DMS153 (cell line): Measurements from ENCODE around the gene UGT1A4.

Experiments
- DNase-seq: peaks from one replicate; lab custom pipeline; 2025; lab: John Stamatoyannopoulos, UW

UGT1A4 gene

DNA sequence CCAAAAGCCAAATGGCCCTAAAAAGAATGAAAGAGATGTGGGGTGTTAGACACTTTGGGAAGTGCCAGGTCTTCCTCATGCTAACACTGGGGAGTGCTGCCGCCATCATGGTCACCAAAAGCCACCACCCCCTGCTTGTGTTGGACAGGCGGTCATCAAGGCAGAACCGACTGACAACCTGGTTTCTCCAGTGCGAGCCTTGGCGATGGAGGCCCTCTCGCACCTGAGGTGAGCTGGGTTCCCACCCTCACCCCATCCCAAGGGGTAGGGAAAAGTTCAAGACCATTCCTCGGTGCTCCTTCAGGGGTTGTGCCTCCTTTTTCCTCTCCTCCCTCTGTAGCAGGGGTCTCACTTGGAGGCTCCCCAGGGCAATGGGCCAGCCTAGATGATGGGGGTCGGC is 93.2 kb downstream of the UGT1A4 start:
- no peak for DNase-seq

DNA sequence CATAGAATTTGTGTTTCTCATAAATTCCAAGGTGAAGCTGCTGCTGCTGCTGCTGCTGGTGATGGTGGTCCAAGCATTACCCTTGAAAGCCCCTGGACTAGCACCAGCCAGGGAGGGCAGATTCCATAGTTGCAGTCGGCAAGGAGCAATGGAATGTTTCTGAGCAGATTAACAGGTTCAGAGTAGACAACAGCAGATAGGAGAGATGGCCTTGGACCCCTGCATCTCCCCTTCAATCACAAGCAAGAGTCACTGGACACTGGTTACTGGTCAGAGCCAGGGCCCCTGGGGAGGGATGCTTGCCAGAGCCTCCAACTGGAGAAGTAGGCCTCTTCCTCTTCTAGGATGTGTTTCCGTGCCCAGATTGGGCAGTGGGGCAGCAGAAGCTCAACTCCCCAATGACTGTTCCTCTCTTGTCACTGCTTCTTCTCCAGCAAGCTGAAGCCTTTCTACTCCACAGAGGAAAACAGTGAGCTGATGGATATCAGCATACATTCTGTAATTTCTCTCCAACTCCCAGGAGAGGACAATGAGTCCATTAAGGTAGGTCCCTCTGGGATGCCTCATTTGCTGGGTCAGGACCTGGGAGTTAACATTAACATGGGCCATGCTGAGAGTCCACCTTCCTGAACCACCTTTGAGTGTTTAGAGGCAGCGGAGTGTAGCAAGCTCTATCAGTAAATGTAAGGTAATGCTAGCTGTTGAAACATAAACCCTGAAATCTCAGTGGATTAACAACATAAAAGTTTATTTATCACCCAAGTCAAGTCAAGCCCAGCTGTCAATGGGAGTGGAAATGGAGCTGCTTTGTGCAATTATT is 94.9 kb downstream of the UGT1A4 start:
- no peak for DNase-seq

DNA sequence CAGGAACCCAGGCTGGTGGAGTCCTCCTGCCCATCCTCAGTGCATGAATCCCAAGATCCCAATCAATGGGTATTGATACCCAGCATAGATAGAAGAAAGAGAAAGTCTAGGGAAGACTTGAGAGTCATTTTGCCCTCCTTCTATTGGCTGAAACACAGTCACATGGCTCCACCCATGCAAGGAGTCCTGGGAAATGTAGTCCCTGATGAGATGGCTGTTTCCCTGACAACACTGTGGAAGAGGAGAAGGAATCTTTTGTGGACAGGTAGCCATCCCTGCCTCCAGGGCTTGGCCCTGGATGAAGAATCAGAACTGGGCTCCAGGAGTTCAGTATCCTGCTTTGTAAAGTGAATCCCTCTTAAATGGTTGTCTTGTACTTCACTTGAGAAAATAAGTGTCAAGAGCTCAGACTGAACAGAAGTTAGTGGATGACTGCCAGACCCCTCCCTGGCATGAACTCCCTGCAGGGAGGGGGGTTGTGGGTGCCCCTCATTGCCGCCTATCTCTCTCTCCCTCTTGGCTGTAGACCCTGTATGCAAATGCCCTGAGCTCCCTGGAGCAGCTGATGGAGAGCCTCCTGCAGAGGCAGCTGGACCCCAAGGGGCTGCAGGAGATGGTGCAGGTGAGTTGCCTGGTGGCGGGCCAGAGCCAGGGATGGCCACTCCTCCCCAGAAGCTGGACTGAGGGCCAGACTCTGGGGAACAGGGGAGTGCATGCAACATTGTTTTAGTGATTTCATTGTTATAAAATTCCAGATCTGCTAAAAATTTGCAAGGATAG is 95.7 kb downstream of the UGT1A4 start:
- DNase-seq: no peak

DNA sequence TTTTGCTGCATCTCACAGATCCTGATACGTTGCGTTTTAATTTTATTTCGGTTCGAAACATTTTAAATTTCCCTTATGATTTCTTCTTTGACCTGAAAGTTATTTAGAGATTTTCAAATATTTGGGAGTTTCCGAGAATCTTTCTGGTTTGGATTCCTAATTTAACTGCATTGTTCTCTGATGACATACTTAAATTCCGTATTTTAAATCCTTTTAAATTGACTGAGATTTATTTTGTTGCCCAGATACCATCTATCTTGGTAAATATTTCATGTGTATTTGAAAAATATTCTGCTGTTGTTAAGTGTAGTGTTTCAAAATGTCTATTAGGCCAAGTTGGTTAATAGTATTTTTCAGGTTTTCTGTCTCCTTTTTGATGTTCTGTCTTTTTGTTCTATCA is 97.3 kb downstream of the UGT1A4 start:
- DNase-seq: no peak

DNA sequence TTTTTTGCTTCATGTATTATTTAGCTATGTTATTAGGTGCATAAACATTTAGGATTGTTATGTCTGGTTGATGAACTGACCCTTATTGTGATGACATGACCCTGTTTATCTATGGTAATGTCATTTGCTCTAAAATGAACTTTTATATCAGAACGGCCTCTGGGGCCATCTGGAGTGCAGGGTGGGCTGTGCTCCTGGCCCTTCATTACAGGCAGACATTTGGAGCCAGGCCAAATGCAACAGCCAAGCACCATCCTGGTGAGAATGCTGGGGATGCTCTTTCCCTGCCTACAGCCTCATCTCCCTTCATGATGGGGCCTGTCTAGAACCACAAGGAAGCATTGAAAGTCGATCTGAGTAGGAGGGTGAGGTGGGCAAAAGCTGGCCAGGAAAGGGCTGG is 97.8 kb downstream of the UGT1A4 start:
- DNase-seq: no peak

DNA sequence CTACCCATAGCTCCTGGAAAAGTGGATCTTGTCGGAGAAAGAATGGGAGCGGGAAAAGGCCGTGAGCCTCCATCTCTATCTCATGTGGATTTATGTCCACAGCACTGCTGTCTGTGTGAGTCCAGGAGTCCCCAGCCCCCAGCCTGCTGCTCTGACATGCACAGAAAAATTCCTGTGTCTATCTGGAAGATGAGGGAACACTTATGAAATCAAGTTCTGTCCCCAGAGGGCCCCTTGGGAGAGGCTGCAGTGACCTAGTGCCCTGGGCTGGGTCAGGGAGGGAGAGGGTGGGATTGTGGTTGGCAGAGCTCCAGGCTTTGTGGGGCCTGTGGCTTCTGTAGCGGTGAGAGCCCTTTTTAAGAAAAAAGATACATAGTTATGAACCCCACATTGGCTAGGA is 98.2 kb downstream of the UGT1A4 start:
- no peak for DNase-seq

DNA sequence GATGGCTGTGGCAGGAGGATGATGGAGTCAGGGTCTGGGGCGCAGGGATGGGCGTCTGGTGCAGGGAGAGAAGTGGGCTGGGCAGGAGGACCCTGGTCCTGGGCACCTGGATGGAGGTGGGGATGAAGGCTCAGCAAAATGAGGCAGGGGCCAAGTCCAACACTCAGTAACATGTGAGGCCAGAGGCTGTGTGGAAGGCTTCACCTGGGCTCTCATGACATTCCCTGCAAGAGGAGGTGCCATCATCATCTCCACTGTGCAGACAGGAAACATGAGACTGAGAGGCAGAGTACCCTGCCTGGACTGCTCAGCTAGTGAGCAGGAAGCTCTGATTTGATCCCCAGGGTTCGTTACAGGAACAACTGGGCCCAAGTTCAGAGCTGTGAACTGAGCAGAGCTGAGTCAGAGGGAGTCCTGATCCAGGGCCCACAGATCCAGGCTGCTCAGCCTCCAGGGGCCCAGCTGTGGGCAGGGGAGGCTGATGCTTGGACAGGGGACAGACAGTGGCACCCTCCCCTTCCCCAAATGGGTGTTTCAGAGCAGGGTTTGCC is 98.9 kb downstream of the UGT1A4 start:
- no peak for DNase-seq

DNA sequence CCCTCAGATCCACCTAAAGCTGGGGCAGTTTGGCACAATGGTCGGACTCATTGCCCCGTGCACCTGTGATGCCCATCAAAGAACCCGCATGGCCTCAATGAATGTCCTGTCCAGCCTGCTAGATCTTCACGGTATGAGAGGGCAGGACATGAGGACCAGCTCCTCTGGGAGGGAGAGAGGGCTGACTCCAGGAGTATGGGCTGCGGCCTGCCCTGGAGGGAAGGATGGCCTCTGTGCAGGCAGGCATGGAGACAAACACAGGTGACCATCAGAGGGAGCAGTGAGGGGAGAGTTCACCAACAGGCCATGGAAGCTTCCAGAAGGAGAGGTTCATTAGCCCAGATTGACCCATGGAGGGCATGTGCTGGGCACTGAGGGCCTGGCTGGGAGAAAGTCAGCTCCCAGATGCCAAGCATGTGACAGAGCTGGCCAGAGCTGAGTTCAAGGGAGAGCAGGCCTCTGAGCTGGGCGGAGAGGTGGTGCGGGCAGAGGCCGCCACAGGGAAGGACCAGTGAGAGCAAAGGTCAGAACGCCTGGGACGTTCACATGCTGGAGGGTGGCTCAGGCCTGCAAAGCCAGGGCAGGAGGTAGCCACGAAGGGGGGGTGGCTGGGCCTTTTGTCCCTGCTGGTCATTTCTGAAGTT is 99.6 kb downstream of the UGT1A4 start:
- DNase-seq: no peak

DNA sequence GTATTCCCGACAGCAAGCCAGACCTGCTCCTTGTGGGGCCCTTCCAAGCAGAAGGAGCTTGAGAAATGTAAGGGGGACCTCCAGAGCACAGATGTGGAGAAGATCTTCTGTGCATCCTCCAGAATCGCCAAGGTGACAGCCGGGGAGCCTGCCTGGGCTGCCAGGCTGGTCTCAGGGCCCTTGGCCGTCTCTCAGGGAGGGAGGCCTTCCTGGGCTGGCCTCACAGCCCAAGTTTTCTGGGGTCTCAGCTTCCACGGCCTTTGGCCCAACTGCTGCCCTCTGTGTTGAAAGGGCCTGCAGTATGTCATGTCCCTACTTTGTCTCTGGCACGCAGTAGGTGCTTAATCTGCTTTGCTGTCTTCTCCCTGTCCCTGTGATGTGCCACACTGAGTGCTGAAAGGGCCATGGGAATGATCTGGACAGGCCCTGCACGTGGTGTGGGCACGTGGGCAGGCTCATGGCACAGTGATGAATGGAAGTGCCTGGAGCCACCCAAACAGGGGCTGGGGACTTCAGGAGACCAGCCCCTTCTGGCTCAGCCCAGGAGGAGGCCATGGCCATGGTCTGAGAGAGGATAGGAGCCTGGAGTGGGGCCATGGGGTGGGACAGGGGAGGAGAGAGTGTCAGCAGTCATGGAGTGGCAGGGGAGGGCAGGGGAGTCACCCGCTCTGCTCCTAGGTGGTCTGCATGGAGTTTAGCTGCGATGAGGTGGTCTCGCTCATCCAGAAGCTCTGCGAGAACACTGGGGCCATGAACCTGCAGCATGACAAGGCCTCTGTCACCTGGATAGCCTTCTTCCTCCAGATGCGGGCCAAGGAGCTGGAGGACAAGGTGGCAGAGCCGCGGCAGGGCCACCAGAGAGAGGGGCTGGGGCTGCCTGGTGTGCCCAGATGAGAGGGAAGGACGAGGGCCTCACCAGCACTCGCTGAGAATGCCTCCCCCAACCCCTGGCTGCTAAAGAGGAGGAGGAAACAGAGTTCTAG is 100.4 kb downstream of the UGT1A4 start:
- DNase-seq: no peak

DNA sequence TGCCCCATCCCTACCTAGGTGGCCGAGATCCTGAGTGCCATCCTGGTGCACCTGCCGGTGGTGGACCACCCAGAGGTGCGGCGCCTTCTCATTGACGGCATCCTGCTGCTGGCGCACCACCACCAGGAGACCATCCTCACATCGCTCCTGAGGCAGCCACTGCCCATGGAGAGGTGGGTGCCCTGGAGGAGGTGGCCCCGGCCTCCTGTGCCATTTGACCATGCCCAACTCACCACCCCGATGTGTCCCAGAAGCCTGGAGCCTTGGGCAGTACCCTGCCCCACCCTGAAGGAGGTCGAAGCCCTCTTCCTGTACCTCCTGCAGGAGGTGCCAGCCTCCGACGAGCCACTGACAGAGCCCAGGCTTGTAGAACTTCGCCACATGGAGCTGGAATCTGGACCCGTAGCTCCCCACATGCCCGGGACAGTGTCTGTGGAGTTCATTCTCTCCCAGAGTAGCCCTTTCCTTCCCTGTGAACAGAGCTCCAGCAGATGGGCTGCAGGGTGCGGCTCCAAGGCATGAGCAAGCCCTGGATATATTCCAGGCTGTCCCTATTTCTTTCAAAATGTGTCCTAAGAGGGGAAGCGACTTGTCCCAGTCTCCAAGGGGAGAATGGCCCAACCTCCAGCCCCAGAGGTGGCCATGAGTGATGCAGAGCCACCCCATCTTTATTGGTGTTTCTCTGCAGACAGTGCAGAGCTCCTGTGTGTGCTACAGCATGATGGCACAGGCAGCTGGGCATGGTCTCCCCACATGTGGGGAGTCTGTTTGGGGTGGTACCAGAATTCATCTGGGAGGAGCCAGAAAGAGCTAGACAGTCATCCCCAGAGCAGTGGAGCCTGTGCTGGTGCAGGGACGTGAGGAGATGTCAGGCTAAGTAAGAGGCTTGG is 101.6 kb downstream of the UGT1A4 start:
- DNase-seq: no peak

DNA sequence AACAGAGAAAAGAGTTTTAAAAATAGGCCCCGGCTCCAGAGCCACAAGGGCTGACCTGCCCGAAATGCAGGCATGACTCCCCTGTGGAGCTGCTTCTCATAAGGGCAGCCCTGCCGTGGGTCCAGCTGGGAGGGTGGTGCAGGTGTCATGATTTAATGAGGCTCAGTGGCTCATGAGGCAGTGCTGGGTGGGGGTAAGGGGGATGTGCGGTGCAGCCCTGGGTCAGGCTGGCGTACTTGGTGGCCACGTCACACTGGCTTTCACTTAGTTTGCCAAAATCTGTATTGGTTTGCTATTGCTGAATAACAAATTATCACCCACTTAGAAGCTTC is 102.2 kb downstream of the UGT1A4 start:
- DNase-seq: no peak

DNA sequence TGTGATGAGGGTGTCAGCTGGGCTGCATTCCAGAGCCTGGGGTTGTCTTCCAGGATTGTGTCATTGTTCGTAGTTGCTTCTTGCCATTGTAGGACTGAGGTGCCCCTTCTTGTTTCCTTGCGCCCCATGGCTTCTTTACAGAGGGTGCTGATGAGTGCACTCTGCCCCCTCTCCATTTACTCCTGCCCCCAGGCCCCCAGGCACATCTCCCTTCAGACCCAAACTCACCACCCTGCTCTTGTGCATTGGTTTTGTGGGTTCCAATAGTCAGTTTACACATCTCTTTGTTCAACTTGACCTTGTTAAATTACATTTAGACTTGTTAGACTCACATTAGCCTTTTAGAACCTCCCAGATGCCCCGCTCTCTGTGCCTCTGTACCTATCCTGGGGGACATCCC is 102.7 kb downstream of the UGT1A4 start:
- DNase-seq: no peak

DNA sequence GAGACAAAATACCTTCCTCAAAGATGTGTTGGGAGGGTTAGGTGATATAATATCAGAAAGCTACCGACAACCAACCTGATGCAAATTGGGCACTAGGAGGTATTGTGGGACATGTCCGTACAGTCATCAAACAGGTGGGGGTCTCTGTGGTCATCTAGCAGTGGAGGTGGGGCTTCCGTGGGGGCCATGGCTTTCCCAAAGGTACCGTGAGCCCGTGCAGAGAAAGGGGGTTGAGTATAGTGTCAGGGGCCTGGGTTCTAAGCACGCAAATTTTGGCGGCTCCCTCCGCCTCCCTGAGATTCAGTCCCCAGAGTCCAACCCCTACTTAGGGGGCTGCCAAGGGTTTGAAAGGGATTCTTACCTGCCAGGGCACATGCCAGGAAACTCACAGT is 103.2 kb downstream of the UGT1A4 start:
- DNase-seq: no peak

DNA sequence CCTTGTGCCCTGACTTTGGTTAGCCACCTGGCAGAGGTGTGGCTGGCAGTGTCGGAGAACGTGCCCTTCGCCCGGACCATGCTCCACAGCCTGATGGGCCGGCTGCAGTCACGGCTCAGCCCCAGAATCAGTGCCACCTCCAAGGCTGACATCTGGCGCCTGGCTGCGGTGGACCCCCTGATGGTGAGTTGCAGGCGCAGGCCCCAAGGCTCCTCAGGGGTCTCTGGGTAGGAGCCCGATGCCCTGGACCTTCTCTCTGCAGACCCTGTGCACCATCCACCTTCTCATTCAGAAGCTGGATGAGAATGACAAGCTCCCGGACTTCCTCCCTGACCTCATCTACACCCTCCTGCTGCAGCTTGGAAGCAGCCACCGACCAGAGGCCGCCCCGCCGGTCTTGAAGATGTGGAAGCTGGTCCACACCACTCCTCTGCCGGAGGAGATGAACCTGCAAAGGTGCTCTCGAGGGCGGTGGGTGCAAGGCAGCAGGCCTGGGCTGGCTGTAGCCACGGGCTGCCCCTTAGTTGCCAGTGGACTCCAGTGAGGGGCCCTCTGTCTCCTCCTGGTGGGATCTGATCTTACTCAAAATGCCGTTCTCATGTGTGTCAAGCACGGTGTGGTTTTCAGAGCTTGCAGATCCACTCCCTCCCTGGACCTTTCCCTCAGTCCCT is 103.7 kb downstream of the UGT1A4 start:
- no peak for DNase-seq
